HepG2 (cell line): ENCODE data around the gene ACSF3.

Experiments used
- ETV6 ChIP-seq: sonication (generic); formaldehyde crosslinking; conservative IDR thresholded peaks from 2 replicates; pipeline ENCODE4 v1.4.0; 2020; ENCODE audit warnings: missing genetic modification reagents
- FOXK2 ChIP-seq: fragments of 450-650 bp; IDR thresholded peaks from 2 replicates; pipeline ENCODE4 v1.6.1; 2016
- POGK ChIP-seq: sonication (generic); formaldehyde crosslinking; conservative IDR thresholded peaks from 2 replicates; pipeline ENCODE4 v1.8.0; 2022; ENCODE audit warnings: mild to moderate bottlenecking, moderate library complexity, missing genetic modification reagents
- POLR2A ChIP-seq, 2 experiments: IDR thresholded peaks; 2 replicates each; pipeline ENCODE4 v1.6.1; 2011; ENCODE audit warnings: low read depth in 2 of 2, low read length in 2 of 2, mild to moderate bottlenecking in 1 of 2, moderate library complexity in 1 of 2; ENCODE audit not compliant: insufficient read depth in 1 of 2
- ZBTB43 ChIP-seq: sonication (generic); formaldehyde crosslinking; conservative IDR thresholded peaks from 2 replicates; pipeline ENCODE4 v1.4.0; 2020; ENCODE audit warnings: missing genetic modification reagents
- ZNF446 ChIP-seq: sonication (generic); formaldehyde crosslinking; IDR thresholded peaks from 2 replicates; pipeline ENCODE4 v1.5.0; 2020; ENCODE audit warnings: mild to moderate bottlenecking, missing genetic modification reagents

GRCh38 chr16:89135166-89135565, 41.5 kb downstream of the ACSF3 start:
- no peak for TF ChIP-seq ZNF446 (CRISPR knock-in tag)
- no peak for TF ChIP-seq FOXK2
- no peak for TF ChIP-seq POGK
- no peak for TF ChIP-seq ZBTB43
- no peak for TF ChIP-seq POLR2A (IDR thresholded peaks at IDR 0.05; ENCODE audit: insufficient read depth in 1 of 2, low read depth in 2 of 2, low read length in 2 of 2)
- no peak for TF ChIP-seq ETV6 (CRISPR knock-in tag)
